Measurements from ENCODE around the gene TBC1D22A. TPM values are rescaled to one million over a fixed set of nuclear protein-coding genes. Genes with fewer than 3 reads are reported as not detected.

The TBC1D22A gene
- total RNA-seq, 1 donor from 2014 or later: 23.2 TPM

DNA sequence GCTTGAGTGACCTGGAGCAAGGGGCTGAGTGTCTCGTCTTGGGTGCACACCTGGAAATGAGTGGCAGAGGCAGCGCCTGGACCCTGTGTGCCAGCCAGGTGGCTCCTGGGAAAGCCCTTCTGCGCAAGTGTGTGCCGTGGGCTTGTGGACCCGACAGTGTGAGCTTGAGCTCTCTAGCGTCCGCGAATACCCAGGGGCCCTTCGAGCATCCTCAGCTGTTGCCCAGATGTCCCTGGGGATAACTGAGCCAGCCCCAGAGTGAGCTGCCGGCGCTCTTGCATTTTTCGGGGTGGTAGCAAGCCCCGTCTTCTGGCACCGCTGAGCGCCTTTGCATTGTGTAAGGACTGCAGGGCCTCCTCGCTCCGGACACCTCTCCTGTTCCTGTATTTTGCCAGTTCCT lies 399.2 kb downstream of the TBC1D22A start:
- TF ChIP-seq, protein P1, sequence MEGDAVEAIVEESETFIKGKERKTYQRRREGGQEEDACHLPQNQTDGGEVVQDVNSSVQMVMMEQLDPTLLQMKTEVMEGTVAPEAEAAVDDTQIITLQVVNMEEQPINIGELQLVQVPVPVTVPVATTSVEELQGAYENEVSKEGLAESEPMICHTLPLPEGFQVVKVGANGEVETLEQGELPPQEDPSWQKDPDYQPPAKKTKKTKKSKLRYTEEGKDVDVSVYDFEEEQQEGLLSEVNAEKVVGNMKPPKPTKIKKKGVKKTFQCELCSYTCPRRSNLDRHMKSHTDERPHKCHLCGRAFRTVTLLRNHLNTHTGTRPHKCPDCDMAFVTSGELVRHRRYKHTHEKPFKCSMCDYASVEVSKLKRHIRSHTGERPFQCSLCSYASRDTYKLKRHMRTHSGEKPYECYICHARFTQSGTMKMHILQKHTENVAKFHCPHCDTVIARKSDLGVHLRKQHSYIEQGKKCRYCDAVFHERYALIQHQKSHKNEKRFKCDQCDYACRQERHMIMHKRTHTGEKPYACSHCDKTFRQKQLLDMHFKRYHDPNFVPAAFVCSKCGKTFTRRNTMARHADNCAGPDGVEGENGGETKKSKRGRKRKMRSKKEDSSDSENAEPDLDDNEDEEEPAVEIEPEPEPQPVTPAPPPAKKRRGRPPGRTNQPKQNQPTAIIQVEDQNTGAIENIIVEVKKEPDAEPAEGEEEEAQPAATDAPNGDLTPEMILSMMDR (IDR thresholded peaks at IDR 0.05; ENCODE audit: unreplicated experiment): no peak
- no peak overlapping the region for H3K4me3 Mint-ChIP-seq (ENCODE audit: low read depth)
- peaks cover 1% of the 10 kb centered on the region for H3K4me1 Mint-ChIP-seq (ENCODE audit: low read depth)
- no peak for DNase-seq (ENCODE audit: low spot score, unreplicated experiment)
- H3K36me3 Mint-ChIP-seq (ENCODE audit: insufficient read depth): no peaks in the 10 kb centered on the region
- H3K27me3 Mint-ChIP-seq: no peaks in the 10 kb centered on the region
- no peaks in the 10 kb centered on the region for H3K9me3 Mint-ChIP-seq (ENCODE audit: low read depth)
- H3K27ac Mint-ChIP-seq: no peak overlapping the region

GRCh38 chr22:47162865-47163264 lies 400.4 kb downstream of the TBC1D22A start:
- DNase-seq (ENCODE audit: low spot score, unreplicated experiment): no peak
- TF ChIP-seq, protein P1 (IDR thresholded peaks at IDR 0.05; ENCODE audit: unreplicated experiment): no peak
- H3K27me3 Mint-ChIP-seq: no peaks in the 10 kb centered on the region
- no peak overlapping the region for H3K27ac Mint-ChIP-seq
- no peaks in the 10 kb centered on the region for H3K9me3 Mint-ChIP-seq (ENCODE audit: low read depth)
- H3K4me3 Mint-ChIP-seq (ENCODE audit: low read depth): no peak overlapping the region
- no peaks in the 10 kb centered on the region for H3K36me3 Mint-ChIP-seq (ENCODE audit: insufficient read depth)
- H3K4me1 Mint-ChIP-seq (ENCODE audit: low read depth): peaks cover 1% of the 10 kb centered on the region

- H3K4me1 Mint-ChIP-seq (ENCODE audit: low read depth): peaks cover 1% of the 10 kb centered on the region
- peak overlapping the region; percentile 6 for H3K27ac Mint-ChIP-seq
- TF ChIP-seq, protein P1 (IDR thresholded peaks at IDR 0.05; ENCODE audit: unreplicated experiment): no peak
- H3K36me3 Mint-ChIP-seq (ENCODE audit: insufficient read depth): no peaks in the 10 kb centered on the region
- H3K4me3 Mint-ChIP-seq (ENCODE audit: low read depth): no peak overlapping the region
- H3K9me3 Mint-ChIP-seq (ENCODE audit: low read depth): no peaks in the 10 kb centered on the region
- no peaks in the 10 kb centered on the region for H3K27me3 Mint-ChIP-seq
- DNase-seq (ENCODE audit: low spot score, unreplicated experiment): no peak
These were observed 401.0 kb downstream of the TBC1D22A start for GRCh38 chr22:47163481-47163855.

DNA sequence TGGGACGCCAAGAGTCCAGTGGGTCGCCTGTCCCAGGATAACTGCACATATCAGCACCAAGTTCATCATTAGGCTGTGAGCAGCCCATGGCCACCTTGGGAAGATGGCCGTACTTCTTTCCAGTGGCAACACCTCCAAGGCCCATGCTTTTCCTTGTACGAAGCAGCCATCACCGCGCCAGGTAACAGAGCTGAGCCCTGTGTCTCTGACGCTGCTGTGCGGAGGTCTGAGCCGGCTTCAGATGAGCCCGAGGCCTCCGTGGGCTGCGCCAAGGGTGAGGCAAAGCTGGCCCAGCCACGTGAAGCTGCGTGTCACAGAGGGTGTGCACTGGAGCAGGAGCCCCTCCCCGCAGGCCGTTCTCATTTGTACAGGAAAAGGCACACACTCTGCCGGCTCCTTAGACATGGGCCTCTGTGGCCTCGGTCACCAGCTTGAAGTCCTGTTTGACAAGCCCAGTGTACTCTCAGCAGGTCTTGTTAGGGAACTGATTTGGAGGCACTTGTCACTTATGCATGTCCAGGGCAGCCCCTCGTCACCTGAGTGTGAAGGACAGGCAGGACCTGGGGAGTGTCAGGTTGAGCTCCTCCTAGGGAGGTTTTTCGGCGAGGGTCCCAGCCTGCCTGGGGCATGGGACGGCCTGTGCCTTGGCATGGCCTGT lies 401.5 kb downstream of the TBC1D22A start:
- Mint-ChIP-seq H3K27me3 (no peaks in the 10 kb centered on the region), H3K36me3 (ENCODE audit: insufficient read depth) (no peaks in the 10 kb centered on the region), H3K27ac (no peak overlapping the region), H3K4me1 (ENCODE audit: low read depth) (peaks cover 1% of the 10 kb centered on the region), H3K4me3 (ENCODE audit: low read depth) (no peak overlapping the region), H3K9me3 (ENCODE audit: low read depth) (no peaks in the 10 kb centered on the region)
- no peak for DNase-seq (ENCODE audit: low spot score, unreplicated experiment)
- TF ChIP-seq, protein P1 (IDR thresholded peaks at IDR 0.05; ENCODE audit: unreplicated experiment): no peak

DNA sequence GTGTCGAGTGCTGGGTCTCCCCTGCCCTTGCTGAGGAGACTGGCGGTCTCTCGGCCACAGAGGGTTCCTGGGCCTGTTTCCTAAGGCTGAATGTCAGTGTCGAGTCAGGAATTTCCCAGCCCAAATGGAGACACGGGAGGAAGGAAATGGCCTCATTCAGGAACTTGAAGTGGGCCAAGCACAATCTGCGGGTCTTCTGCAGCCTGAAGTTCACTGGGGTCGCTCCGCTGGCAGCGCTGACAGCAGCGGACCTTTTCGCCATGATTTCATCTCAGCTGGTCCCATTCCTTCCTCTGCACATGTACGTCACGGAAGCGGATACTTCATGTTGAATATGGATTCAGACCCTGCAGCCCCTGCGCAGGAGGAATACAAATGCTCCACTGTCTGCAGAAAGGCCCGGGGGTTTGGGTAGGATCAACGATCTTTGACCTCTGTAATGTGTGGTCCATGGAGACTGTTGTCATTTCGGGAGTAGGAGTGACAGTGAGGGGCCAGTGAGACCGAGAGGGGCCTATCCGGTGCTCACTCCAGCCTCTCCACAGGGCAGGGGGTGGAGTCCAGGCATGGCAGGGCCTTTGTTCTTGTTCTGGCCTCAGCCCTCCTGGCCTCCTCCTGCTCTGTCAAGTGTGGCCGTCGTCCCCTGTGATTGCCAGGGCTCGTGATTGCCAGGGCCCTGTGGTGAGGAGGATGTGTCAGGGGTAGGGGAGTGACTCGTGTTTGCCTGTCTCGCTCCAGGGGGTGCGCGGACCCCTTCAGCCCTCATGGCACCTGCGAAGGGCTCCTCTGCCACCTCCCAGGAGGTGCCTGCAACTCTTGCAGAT lies 402.3 kb downstream of the TBC1D22A start:
- Mint-ChIP-seq H3K36me3 (ENCODE audit: insufficient read depth) (no peaks in the 10 kb centered on the region), H3K4me1 (ENCODE audit: low read depth) (peaks cover 1% of the 10 kb centered on the region), H3K27me3 (no peaks in the 10 kb centered on the region), H3K27ac (no peak overlapping the region), H3K4me3 (ENCODE audit: low read depth) (no peak overlapping the region), H3K9me3 (ENCODE audit: low read depth) (no peaks in the 10 kb centered on the region)
- DNase-seq (ENCODE audit: low spot score, unreplicated experiment): no peak
- TF ChIP-seq, protein P1 (IDR thresholded peaks at IDR 0.05; ENCODE audit: unreplicated experiment): no peak

All from progenitor cell of endocrine pancreas (in vitro differentiated cells).